ENCODE data around the gene KRT3.

- no peak for TF ChIP-seq NFYB (CRISPR knock-in tag; conservative IDR thresholded peaks at IDR 0.05; ENCODE audit: low read depth)
- no peak for TF ChIP-seq CTCF (IDR thresholded peaks at IDR 0.05)
Observed at GRCh38 chr12:52811191-52812072, 15.5 kb upstream of the KRT3 start.

All from WTC11 (cell line).